ENCODE results near the gene CAMK1D.
"Not testable (repeated sequence)": the region's sequence is repeated elsewhere in the genome, so short reads cannot be mapped to it uniquely, and the experiment has no call there.

CAMK1D gene

DNA sequence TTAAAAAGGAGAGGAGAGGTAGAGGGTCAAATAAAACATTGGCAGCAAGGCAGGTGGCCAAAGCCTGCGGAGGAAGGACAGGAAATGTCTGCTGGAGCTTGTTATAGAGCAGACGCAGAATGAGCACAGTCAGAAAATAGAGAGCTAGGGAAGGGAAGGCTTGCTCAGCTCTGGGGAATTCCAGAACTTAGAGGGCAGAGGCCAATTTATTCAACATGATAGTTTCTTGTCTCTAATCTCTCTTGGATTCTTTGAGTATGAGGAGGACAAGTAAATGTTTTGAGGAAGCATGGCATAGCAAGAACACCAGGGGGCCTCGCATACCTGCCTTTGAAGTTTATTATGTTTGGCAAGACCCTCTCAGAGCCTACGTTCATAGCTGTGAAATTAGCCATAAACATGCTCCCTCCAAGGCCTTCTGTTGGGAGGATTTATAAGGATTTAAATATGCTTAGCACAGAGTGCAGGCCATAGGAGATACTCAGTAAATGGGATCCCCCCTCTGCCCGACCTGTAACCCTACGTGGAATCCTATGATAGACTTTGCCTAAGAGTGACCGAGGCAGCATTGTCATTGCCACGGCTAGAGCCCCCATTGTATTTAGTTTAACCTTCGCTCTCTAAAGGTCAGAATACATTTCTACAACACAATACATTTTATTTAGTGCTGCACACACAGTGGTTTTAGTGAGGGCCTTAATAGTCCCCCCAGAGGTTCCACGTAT, 358.3 kb downstream of the CAMK1D start:
- DNase-seq: peak; percentile 41

DNA sequence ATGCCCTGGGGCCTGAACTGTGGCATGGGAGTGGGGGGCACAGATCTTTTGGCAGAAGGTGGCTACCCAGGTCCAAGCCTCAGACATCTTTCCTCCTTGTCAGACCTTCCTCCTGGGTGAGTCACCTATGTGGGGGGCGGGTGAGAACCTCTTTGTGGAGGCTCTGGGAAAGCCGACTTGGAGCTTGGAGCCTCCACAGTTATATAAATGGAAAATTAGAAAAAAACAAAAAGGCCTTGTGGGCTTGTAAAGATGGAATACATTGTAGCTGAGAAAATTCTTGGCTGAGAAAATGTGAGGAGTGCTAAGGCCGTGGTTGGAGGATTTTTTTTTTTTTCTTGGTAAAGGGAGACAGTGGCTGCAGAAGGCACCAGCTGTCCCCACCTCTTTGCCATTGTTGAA, 359.7 kb downstream of the CAMK1D start:
- no peak for DNase-seq

GRCh38 chr10:12709521-12709963, 360.2 kb downstream of the CAMK1D start:
- DNase-seq: no peak

GRCh38 chr10:12710157-12710556, 360.8 kb downstream of the CAMK1D start:
- no peak for DNase-seq

DNA sequence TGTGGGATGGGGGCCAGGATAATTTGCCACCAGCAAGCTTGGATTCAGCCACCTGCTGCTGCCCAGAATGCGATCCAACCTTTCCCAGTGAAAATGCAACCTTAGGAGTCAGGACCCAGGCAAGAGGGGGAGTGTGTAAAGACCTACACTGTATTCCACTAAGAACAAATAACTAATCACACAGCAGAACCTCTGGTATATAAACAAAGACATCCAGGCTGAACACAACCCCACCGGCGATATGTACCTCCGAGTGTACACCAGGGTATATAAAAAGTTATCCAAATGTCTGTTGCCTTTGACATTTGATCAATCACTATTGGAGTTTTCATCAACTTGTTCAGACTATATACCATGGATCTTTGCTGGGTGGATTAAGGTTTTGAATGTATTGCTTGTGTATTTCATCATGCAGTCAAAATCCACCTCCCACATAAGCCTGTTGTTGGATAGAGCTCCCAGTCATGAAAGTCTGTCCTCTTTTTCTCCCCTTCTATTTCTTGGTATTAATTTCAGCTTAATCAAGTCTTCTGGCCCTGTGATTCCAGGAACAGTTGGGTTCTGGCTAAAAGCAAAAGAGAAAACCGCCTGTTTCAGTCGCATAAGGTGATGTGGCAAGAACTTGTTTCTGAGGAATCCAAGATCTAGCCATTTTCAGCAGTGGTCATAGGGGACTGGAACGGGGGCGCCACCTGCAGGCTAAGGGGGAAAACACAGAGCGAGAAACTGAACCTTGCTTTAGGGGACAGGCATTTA, 361.4 kb downstream of the CAMK1D start:
- peak; percentile 88 for DNase-seq

- no peak for DNase-seq
Observed at GRCh38 chr10:12711350-12711708, 362.0 kb downstream of the CAMK1D start.

DNA sequence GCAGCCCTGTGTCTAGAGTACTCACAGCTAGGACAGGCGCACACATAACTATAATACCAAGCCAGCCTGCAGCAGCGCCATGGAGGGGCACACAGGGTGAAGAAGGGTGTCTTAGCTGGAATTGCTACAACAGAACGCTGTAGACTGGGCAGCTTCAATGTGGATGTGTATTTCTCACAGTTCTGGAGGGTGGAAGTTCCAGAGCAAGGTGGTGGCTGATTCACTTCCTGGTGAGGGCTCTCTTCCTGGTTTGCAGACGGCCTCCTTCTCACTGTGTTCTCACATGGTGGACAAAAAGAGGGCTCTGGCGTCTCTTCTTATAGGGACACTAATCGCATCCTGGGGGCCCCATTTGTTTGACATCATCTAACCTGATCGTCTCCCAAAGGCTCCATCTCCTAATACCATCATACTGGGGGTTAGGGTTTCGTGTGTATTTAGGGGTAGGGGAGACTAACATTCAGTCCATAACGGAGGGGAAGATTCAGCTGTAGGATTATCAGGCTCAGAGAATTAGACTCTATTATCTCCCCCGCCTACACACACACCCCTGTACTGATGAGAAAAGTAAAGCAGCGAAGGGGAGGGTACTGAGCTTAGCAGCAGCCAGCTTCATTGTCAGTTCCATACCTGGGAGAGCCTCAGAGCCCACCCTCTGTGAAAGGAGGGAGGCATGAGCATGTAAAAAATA, 363.1 kb downstream of the CAMK1D start:
- no peak for DNase-seq

GRCh38 chr10:12712984-12713316, 363.6 kb downstream of the CAMK1D start:
- DNase-seq: not testable (repeated sequence)

DNA sequence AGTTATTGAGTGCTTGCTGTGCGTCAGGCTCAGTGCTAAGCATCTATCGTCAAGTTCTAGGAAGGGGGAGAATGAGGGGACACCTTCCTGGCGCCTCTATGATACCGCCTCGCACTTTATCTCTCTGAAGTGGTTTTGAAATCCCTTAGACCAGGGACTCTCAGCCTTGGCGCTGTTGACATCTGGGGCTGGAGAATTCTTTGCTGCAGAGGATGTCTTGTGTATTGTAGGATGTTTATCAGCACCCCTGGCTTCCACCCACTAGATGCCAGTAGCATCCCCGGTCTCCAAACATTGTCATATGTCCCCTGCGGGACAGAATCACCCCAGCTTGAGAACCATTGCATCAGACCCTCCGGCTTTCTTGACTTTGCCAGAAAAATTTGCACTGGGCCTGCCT, 366.7 kb downstream of the CAMK1D start:
- DNase-seq: no peak

DNA sequence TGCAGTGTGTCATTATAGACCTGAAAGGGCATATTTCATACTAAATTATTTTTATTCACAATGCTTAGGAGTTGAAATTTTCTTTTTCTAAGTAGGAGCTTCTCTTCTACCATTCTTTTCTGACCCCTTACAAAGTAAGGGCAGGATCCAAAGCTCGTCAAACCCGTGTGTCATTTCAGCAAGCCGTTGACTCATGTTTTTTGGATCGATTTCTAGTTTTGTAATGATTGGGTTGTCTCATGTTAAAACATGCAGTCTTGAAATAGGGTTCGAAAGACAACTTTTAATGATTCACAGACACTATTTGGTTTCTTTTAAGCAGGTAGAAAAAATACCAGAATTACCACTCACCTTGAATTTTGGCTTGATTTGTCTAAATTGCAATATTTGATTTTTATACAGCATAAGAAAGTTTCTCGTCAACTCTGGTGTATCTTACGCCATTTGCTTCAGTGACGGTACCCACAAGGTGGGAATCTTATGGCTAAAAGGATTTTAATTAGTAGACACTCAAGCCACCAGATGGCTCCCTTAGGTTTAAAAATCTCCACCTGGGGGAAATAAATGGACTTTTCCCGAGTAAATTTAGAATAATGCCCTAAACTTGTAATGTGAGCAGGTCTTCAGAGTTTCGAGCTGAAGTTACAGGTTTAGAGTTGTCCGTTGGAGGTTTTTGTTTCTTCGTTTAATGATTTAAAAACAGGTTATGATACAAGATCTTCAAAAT, 368.8 kb downstream of the CAMK1D start:
- no peak for DNase-seq

GRCh38 chr10:12719365-12719764, 370.0 kb downstream of the CAMK1D start:
- DNase-seq: peak; percentile 74

- peak; percentile 53 for DNase-seq
Observed at GRCh38 chr10:12720217-12720981, 371.1 kb downstream of the CAMK1D start.

GRCh38 chr10:12721334-12721733, 372.0 kb downstream of the CAMK1D start:
- DNase-seq: no peak

GRCh38 chr10:12723220-12723619, 373.9 kb downstream of the CAMK1D start:
- DNase-seq: no peak

GRCh38 chr10:12724807-12725579, 375.6 kb downstream of the CAMK1D start:
- no peak for DNase-seq

- not testable (repeated sequence) for DNase-seq
Observed at GRCh38 chr10:12725580-12725888, 376.2 kb downstream of the CAMK1D start.

DNA sequence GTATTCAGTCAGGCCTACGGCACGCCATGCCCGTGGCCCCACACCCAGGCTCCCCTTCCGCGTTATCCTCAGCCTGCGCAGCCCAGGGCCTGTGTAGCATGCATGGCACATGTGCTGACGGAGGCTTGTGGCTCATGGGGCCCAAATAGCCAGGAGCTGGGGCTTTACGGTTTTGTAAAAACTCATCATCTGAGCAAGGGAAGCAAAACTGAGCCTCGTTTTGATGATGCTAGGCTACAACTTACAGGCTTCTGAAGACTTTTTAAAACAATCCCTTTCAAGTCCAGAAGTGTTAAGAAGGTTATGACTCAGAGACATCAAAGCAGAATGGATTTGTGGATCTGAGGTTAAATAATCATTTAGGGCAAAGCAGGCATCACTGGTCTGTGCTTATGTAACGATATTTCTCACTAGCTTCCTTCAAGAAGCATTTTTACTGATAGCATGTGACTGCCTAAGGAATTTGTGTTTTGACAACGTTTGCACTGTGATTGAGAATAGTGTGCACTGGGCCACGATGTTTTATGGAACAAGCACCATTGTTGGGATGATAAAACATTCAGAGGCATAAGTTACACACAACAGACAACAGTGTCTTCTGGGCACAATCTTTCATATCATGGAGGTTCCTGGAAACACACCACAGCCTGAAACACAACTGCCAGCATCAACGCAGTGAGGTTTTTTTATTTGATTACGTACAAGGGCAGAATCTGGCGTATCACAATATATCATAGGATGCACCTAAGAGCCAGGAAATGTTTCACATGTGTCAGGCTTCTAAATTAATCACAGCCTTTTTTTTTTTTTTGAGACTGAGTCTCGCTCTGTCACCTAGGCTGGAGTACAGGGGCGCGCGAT, 377.9 kb downstream of the CAMK1D start:
- DNase-seq: no peak

- no peak for DNase-seq
Observed at GRCh38 chr10:12727832-12728215, 378.5 kb downstream of the CAMK1D start.

- no peak for DNase-seq
Observed at GRCh38 chr10:12728494-12728893, 379.1 kb downstream of the CAMK1D start.

DNA sequence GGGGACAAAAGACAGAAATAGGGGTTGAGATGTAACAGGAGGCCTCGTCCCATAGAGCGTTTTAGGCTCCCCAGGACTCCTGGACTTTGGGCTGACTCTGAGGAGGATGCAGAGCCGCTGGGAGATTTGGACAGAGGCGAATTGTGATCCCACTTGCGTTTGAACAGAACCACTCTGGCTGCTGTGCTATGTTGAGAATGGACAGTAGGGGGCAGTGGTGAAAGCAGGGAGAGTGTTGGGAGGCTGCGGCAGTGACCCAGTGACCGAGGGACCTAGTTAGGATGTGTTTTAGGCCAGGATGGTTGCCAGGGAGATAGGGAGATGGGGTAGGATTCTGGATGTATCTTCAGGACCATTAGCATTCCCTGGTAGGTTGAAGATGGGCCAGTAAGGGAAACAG, 380.5 kb downstream of the CAMK1D start:
- no peak for DNase-seq
